ENCODE data around the gene CD96.
"Not testable (repeated sequence)": the region's sequence is repeated elsewhere in the genome, so short reads cannot be mapped to it uniquely, and the experiment has no call there.

Gene CD96

DNA sequence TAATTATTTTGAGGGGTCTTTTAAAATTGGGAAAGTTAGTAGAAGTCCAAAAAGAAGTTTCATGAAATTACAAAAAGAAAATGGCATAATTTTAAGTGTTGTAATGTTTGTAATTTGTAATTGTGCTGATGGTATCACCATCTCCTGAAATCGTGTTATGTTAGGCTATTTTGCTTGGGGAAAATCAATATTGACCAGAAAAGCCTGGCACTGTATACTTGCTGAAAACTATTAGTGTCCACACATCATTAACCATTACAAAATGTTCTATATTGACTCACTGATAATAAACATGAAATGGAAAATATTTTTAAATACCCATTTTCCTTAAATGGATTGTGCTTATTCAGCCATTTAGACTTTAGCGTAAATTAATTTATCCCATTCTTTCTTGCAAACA, 93.4 kb downstream of the CD96 start:
- DNase-seq: no peak

DNA sequence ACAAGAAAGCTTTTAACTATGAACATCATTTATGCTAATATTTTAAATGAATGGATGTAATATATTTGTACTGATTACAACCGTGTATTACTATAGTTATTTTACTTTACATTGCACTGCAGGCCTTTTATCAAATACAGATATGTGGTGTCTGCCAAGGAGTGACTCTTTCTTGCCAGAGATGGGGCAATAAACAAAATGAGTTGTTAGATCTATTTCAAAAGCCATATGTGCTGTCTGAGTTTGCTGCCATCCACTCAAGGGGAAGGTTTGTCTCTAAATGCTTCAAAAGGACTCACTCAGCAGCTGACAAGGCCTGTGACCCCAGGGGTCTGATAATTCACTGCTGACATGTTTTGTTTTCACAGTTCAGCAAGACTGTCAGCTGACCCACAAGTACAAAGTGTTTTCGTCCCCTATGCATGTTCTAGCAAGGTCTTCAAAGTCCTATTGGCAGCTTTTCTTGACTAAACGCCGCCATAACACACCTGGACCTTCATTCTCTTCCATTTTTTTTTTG, 94.4 kb downstream of the CD96 start:
- DNase-seq: no peak

DNA sequence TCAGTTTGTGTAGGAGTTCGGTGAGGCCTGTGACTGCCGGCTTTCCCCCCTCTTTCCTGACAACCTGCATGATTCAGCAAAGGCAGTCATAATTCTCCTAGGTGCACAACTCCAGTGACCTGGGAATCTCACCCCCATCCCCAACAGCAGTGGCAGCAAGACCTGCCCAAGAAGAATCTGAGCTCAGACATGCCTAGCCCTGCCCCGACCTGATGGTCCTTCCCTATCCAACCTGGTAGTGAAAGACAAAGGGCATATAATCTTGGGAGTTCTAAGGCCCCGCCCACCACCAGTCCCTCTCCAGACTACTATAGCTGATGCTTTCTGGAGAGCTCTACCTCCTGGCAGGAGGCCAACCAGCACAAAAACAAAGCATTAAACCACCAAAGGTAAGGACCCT, 97.3 kb downstream of the CD96 start:
- DNase-seq: no peak

DNA sequence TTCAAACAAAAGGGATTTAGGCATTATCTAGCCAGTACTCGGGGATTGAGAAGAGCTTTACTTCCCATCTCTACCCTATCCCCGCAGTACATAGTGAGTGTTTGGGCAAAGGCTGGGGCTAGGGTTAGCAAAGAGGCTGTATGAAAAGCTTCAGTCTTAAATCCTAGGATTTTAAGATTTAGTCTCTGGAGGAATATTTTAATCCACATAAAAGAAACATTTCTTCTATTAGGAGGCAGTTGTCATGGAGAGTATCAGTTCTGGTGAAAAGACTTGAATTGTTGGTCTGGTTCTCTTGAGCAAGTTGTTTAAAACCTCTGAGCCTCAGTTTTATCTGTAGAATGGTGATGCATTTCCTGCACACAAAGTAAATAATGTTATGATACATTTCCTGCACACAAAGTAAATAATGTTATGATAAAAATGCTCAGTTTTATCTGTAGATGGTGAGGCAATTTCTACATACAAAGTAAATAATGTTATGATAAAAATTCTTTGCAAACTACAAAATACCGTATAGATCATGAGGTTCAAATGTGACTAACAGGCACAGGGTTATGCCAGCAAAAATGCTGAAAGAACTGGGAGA, 107.1 kb downstream of the CD96 start:
- no peak for DNase-seq

DNA sequence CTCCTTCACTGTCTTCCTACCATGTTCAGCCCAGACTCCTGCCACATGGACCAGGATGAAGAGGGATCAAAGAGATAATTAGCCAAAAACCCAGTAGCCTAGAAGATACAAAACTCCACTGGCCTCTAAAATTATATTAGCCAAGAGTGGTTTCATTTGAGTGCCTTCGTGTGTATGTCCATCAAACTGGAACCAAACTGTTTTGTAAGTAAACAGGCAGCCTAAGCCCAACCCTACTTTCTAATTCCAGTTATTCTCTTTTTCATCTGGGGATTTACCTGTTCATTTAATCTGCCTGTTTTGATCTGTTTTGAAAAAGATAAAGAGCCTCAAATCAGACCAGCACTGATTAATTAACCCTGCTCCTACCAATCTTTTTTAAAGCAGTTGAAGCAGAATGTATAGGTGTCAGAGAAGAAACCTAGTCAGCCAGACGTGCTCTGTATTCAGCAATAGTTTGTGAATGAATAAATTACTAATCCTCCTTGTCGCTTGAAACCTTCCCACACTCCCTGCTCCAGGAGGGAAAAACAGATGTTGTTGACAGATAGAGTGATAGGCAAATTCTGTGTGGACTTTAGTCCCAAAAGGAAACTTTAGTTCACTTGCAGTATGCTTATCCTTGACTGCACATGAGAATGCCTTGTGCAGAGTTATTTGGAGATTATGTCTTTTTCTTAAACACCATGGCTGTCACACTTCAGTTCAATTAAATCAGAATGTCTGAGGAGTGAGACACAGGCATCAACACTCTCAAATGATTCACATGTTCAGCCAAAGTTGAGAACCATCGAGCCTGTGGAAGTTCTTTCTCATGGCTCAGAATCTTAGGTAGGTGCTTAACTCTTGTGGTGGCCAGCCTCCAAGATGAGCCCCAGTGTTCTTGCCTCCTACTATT, 108.6 kb downstream of the CD96 start:
- no peak for DNase-seq

DNA sequence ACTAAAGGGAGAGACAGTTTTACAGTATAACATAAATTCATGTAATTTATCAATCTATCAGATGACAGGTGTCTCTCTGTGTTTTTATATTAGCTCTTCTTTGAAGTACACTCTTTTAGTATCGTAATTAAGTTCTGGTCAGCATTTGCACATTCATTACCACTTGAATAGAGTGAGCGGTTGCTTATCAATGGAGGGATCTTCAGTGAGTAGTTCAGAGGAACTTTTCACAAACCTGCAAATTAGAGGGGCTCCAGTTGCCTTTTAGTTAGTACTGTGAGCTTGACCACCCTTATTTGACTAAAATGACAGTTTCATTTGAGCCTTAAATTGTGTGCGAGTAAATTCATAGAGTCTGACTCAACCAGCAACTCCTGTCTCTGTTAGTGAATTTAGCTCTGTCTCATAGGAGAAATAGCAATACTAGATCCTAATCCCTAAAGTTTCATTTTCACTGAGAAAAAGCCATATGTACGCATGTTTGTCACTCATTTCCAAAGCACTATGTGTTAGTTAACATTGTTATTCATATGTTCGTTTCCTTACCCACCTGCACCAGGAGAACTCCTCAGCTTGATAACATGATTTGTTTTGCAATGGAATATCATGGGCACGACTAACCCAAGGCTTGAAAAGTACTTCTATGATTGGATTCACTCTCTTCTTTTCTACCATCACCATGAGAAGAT, 110.6 kb downstream of the CD96 start:
- DNase-seq: no peak

DNA sequence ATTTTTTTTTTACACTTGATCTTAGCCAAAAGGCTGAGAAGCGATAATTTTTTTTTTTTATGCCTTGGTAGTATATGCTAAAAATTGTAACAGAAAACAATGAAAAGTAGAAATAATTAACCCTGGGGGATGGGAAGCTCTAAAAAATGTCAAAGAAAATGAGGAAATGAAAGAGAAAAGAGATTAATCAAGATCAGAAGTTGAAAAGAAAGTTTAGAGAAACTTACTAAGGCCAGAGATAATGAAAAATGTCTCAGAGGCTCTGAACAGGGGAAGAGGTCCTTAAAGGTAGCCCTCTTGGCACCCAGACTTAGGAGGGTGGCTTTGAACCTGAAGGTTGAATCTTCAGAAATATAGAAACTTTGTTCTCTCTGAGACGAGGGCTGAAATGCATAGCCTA, 111.8 kb downstream of the CD96 start:
- no peak for DNase-seq

DNA sequence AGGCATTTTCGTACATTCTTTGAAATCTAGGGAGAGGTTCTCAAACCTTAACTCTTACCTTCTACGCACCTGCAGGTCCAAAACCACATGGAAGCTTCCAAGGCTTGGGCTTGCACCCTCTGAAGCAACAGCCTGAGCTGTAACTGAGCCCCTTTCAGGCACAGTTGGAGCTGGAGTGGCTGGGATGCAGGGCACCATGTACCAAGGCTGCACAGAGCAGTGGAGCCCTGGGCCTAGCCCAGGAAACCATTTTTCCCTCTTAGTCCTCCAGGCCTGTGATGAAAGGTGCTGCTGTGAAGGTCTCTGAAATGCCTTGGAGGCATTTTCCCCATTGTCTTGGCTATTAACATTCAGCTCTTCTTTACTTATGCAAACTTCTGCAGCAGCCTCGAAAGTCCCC, 120.0 kb downstream of the CD96 start:
- DNase-seq: no peak

DNA sequence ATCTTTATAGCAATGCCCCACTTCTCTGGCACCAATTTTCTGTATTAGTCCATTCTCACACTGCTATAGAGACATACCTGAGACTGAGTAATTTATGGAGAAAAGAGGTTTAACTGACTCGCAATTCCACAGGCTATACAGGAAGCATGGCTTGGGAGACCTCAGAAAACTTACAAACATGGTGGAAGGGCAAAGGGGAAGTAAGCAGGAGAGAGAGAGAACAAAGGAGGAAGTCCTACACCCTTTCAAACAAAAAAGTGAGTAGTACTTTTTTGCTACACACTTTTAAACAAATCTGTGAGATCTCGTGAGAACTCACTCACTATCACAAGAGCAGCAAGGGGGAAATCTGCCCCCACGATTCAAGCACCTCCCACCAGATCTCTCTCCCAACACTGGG, 120.9 kb downstream of the CD96 start:
- DNase-seq: no peak

DNA sequence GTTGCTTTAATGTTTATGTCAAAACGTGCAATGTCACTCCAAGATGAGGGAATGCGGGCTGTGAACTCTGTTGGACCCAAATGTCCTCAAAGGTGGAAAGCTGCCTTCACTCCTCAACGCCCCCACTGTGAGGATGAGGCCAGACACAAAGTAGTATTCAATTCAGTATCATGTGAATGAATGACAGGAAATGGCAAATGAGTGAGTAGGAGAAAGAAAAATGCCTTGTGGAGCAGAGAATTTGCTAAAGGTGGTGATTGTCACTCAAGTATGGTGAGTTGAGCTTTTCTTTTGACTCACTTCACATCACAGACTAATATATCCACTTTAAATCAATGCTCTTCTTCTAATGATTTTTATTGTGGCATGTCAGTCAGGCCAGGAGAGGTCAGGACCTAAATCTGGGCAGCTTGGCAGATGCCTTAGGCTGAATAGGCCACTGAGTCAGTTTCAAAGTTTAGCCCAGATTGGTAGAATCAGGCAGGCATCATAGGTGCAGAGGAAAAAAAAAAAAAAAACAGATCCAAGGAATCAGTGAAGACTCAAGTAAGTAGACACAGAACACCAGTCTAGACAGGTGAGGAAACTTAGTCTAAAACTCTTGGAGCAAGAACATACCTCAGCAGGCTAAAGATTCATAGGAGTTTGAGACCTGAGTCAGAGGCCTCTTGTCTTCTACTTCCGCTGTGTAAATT, 124.2 kb downstream of the CD96 start:
- DNase-seq: no peak

DNA sequence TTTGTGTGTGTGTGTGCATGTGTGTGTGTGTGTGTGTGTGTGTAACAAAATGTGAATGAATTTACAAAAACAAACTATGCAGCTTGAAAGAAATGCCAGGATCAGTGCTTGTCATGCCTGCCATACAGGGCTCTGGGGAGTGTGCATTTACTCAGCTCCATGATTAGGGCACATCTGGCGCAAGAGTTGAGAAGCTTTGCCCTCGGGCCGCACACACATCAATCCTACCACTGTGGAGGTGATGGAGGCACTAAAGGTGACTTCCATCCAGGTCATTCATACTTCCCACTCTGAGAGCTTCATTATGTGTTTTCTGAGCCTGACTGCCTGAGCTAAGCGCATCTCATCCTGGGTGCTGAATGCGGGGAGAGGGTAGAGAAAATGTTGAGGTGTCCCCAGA, 125.2 kb downstream of the CD96 start:
- DNase-seq: no peak

DNA sequence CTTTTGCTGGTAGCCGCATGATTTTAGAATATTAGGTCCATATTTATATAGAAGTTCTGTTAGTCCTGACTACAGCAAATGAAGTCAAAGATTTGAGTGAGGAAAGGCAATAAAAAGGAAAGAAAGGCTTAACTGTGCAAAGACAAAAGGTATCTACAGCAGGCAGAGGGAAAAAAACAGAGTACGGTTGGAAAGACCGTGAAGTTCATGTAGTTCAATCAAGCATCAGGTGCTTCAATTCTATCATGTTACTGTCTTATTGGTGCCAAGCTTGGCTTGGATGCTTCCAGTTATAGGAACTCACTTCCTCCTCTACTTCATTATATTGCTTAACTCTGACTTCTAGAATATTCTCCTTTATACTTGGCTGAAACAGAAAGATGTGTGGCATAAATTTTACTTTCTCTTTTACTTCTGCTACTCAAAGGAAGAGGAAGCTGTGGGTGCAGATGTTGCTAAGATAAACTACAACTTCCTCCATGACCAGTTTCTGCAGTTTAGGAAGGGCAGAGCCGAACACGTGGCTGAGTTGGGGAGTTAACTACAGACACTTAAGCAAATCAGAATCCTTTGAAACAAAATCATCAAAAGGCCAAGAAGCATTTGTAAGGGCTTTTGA, 125.7 kb downstream of the CD96 start:
- DNase-seq: no peak

DNA sequence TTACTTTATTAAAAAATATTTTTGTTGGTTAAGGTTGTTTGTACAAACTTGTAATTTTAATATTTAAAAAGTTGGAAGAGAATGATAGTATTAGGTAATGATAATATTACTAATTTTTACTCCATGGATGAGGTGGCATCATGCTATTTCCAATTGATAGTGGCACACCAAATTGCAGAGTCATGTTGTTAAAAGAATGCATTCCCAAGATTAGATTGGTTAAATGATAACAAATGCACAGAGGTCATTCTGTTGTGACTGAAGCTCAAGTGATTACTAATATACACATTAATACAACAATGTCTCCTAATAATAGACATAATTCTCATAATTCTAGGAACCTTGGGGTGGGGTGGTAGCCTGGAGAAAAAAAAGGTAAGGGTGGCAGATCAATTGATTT, 126.3 kb downstream of the CD96 start:
- DNase-seq: no peak

DNA sequence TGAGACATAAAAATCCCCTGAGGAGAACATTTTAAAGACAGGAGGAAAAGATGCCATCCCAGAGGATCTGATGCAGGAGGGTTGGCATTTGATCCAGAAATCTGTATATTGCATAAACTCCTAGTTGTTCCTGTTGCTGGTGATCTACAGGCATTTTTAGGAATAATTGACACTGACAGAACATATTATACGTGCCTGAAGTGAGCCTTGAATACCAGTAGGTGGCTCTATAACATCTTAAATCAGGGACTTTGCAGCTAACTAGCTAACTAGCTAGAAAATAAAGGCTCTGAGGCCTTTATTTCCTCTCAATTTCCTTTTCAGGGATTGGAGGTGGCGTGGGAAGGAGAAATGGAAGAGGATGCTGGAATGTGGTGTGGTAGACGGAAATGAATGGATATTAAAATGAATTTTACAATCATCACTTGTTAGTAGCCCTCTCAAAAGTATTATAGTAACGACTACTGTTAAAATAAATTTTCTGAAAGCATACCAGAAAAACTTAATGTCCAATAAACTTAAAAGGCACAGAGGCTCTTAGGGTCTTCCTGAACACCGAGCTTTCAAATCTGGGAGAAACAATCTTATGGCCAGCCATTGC, 127.0 kb downstream of the CD96 start:
- DNase-seq: peak; percentile 79

DNA sequence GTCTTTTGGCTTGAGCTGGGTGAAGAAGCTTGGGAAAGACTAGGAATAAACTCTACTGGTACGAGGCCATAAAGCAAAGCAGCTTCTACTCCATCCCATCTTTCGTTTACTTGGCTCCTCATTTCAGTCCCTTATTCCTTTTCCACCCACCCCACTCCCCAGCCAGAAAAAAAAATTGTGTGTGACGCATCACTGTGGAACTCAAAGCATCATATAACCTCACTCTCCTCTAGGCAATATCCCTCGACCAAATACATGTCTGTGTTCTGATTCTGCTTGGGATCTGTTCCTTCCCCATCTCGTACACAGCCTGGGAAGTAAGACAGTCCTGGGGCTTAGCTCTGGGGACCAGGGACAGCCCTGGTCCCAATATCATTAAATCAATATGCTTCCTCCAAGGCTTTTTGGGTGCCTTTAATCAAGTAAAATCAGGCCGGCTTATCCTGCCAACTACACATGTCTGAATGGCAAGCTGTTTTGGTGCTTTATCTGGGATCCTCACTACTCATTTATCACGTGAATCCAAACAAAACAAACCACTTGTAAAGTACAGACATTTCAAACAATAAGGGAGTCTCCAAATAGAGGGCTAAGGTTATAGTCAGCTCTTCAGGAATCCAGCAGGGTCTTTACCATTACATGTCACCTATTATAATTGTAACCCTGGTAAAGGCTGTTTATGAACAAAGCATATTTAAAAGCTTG, 128.1 kb downstream of the CD96 start:
- DNase-seq: no peak

DNA sequence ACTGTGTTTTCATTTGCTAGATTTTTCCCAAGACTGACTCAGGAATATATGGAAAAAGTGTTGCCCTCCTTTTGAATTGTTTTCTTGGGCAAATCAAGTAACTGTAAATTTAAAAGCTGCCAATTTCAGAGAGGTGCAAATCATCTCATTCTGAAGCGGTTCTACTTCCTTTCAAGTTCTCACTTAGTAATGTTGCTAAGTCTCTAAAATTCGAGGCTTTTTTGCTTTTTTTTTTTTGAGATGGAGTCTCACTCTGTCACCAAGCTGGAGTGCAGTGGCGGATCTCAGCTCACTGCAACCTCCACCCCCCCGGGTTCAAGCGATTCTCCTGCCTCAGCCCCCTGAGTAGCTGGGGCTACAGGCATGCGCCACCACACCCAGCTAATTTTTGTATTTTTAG, 130.5 kb downstream of the CD96 start:
- DNase-seq: not testable (repeated sequence)

DNA sequence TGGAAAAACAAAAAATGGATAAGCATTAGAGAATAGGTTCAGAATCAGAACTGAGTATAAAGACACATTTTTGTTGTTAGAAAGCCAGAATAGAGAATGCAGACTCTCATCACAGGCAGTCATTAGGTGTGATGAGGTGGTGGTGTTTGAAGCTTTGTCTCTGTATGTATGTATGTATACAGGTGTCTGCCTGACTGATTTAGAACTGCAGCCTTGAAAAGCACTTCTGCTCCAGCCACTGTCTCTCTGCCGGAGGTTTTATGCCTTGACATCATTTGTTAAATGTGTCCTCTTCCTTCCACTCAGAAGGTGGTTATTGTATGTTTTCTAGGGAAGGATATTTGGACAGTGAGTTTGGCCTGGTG, 133.8 kb downstream of the CD96 start:
- peak; percentile 5 for DNase-seq

DNA sequence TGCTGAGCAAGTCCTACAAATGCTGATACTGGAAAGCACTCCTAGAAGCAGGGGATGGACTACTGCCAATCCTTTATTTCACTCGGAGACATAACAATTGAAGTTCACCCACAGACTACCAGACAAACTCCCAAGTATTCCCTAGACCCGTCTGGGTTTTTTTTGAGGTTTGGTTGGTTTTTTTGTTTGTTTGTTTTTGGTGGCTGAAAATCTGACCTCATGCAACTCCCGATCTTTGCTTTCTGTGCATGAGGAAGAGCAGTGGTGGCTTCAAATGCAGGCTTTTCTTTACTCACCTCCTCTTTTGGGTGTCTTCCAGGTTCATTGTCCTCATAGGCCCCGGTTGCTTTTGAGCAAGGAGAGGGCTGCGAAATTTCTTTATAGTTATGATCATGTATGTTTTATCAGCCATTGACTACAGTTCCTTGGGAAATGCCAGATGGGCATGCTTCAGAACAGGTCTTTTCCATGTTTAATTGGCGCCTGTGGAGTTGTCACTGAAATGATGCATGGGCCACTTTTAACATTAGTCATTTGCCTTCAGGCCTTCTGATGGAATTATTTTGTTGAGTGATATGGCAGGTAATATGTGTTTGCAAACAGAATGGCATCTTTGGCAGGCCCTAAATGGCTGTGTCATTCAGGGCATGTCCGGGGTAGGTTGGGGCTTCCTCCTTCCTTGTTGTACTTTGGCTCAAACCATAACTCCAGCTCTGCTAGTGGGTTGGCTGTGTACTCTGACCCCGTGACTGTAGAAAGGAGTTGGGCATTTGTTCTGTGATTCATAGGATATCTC, 134.4 kb downstream of the CD96 start:
- DNase-seq: peak; percentile 5

DNA sequence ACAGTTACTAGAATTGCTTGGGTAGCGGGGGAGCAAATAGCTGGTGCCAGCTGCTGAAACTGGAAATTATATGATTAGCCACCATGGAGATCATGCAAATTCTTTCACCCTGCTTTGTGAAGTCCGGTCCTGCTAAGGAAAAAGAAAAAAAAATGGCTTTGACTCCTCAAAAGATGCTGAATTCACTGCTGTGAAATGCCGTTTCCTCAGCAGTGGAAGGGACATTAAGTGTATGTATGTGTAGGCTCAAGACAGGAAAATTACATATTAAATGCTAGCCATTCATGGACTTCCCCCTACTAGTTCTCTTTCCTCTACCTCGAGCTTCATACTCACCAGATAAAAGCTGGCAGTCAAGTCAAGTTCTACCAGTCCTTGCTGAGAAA, 135.0 kb downstream of the CD96 start:
- DNase-seq: no peak

DNA sequence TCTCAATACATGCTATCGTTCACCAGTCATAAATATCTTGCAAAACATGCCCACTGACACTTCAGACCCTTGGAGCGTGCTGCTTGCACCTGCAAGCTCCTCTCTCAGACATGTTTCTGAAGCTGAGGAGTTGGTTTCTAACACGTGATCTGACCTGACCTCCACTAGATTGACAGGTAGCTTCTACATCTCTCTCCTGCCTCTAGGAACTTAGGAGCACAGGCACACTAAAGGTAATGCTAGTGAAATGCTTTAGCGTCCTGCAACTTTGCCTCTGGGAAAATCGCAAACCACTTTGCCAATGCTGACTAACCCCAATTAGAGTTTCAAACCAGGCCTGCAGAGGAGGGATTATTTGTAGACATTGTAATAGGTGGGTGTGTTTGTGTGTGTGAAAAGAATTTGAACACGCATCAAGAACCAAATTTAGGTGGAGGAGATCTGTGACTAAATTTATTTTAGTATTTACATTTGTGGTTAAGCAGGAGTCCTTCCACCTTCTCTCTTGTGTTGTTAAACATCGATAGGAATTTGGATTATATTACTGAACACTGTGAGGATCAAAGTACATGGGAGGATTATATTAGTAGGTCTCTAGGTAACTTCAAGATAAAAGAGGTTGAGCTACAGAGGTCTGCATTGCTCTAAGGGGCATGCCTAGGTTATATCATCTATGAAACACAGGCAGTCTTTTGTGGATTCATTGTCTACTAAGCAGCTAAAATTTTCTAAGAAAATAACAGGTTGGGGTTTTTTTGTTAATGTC, 139.8 kb downstream of the CD96 start:
- no peak for DNase-seq
